ENCODE measurements around the gene B4GALT6.
A peak's percentile ranks its signal among the peaks of the same experiment; 100 is the strongest.

B4GALT6 gene

DNA sequence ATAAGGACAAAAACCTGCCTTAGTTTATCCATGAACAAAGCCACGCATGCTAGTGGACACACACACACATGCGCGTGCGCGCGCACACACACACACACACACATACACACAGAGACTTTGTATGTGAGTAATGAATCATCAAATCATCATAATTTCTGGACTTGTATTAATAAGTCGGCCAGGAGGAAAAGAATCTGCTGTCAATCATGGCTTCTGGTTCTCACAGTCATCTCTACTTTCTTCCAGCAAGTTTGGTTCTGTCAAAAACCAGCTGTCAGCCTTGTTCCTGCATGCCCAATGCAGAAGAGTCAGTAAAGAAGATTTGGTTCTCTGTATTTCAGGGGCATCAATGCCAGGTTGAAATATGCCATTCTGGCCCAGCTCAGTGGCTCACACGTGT lies 93.8 kb downstream of the B4GALT6 start:
- DNase-seq = no peak

DNA sequence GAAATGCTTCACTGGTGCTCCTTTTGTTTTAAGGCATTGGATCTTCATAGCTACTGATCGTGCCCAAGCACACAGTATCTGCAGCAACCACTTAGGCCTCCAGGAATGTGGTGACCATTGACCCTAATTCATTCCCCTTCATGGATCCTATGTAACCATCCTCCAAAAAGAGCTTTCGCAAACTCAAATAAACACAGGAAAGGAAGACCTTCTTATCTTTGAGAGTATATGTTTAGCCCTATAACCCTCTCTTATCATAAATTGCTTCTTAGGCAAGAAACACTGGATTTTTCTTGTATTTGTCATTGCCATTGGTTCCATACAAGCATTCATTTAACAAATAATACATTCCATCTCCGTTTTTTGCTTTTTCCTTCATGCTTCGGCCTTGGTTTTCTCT lies 96.9 kb downstream of the B4GALT6 start:
- no peak for DNase-seq

DNA sequence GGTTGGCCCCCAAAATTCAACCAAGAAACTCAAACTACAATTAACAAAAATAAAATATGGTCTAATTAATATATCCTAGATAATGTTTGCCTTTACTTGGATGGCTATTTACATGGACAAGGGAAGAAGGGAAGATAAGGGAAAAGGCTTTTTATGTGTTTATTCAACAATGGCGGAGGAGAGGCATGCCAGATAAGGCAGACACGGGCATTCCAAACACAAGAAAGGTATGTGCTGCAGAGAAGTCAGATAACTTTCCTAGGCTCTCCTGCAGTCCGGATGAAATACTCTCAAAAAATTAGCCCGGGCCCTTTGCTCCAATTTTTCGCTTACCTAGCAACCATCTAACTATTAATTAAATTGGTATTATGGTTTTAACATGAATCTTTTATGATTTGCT lies 97.8 kb downstream of the B4GALT6 start:
- no peak for DNase-seq

DNA sequence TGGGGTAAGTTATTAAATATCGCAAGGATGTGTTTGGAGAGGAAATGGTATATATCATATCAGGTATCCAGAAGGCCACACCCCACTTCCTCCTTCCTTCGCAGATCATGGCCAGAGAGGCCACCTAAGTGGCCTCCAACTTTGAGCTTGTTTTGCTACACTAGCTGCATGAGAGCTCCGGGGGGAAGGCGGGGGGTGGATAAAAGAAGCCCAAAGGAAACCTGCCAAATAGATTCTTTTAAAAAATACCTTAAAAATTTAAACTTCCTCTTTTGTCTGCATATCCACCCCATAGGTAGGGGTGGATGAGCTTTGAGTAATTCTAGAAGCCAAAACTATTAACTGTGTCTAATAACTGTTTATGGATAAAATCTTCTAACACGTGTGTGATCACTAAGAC lies 98.4 kb downstream of the B4GALT6 start:
- no peak for DNase-seq

DNA sequence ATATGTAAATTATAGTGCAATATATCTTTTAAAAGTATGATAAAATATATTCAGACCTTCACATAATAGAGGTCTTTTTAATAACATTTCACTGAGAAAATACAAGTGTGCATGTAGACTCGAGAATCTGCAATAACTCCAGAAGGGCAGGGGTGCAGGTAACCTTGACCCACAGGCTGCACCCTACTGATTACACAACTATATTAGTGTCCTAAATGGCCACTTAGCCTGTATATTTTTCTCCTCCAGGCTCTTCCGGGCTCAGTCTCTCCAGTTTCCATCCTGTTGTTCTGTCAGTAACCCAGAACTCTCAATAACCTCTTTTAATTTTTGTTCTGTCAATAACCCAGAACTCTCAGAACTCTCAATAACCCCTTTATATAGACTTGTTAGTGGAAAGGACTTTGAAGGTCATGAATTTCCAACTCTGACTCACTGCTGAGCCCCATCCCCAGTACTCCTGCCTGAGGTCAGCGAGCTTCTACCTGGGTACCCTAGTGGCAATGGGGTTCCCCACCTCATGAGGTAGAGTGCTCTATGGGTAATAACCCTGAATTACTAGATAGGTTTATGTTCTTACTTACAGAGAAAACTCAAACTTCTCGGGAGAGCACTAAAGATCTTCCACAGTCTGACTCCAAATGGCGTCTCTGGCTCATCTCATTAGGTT lies 101.1 kb downstream of the B4GALT6 start:
- DNase-seq = no peak

DNA sequence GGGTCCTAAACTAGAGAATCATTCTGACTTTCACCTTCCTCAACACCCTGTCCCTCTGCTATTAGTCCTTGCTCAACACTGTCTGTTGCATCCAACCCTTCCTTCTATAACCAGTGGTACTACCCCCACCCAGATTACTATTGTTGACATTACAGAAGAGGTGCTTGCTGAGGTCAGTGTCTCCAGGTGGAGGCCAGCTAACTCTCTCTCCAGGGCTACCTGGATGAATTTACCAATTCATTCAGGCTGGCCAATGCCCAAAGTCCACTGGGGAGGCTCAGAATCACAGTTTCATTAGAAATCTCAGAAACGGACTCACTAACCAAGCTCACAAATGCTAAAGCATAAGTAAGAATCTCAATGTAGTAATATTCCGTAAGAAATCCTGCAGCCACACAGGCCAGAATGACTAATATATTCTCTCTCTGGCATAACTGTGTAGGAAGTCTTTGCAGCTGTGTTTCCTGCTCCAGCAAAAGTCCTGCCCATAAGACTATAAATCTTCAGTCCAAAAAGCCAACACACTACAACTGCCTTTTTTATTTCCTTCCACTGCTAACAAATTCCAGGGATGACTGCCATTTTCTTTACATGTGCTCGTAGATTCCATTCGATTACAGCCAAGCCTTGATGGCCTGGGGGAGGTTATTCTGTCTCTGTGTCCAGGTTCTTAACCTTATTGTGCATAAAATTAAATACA lies 102.7 kb downstream of the B4GALT6 start:
- peak; percentile 50 for DNase-seq

DNA sequence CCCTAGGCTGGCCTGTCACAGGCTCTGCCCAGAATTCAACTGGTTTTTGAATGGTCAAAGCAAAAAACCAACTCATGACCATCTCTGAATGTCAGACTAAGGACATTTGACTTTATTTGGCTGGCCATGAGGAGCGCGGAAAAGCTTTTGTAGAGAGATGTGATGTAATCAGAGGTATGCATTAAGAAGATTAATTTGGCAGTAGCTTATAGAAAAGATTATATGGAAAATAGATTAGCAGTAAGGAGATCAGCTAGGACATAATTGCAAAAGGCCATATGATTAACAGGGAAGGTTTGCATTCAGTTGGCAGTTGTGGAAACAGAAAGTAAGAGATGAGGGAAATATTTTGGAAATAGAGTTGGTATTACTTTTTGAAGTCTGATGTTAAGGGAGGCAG lies 105.0 kb downstream of the B4GALT6 start:
- DNase-seq = no peak

DNA sequence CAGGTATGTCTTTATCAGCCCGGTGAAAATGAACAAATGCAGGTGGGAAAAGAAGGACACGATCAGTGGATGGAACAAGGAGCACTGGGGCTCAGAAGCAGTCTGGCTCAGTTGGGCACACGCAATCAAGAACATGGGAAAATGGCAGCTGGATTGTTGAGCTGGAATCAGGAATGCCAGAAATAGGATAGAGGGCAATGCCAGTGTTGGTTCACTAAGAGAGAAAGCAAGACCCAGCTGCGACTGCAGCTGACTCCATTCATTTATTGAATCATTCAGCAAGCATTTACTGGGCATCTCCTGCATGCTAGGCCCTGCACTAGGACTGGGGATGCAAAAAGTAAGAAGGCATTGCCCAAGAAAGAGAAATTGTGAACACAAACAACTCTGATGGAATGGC lies 106.3 kb downstream of the B4GALT6 start:
- DNase-seq = no peak

DNA sequence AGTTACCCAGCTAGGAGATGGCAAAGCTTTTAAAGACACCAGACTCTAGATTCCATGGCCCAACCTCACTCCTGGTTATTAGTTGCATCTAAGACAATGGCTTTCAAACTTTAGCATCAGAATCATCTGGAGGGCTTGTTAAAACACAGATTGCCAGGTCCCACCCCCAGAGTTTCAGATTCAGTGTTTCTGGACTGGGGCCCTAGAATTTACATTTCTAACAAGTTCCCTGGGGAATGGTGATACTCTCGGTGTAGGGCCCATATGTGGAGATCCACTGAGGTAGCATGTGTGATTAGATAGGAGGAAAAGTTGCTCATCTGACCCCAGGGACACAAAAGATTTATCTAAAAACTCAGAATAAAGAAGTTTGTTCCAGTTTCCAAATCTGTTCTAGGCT lies 107.2 kb downstream of the B4GALT6 start:
- DNase-seq = no peak

DNA sequence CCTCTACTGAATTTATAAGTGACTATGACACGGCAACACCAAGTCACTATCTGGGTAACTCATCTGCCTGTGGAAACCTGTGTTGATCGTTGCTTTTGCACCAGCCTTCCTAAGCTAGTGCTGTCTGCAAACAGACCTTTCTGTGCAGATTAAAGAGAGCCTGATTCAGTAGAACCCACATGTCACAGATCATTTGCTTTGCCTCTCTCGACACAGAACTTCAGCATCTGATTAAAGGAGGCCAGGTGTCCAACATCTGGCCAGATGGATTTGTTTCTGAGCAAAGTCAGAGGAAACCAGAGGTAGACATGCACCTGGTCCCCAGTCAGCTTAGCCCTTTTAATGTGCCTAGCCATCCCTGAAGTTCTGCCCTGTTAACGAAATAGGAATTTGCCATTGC lies 107.7 kb downstream of the B4GALT6 start:
- DNase-seq = peak; percentile 33

DNA sequence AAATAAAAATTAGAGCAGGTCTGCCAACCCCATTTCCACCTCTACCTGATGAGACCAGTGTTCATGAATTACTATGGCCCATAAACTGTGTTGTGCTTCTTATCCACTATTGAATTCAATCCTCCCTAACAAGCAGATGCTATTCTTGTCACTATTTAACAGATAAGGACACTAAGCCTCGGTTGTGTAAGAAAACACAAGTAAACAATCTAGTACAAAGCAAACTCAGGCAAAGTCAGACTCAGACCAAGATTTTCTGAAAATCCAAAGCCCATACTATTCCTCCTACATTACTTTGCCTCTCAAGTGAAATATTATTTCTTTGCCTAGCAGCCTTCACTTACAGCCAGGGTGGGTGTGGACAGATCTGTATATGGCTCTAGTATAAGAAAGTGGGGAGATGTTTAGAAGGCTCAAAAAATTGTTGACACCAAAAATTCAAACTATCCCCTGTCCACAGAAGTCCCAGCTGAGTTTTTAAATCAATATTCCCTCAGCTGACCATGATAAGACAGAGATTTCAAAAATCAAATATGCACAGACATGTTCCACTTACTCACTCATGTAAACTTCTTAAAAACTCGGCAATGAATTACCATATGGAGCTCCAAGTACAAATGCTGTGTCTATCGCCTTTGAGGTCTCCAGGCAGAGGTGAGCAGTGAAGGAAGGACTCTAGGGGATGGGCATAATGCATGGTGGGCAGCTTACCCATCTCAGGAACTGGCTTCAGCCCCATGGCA lies 108.7 kb downstream of the B4GALT6 start:
- DNase-seq = no peak

DNA sequence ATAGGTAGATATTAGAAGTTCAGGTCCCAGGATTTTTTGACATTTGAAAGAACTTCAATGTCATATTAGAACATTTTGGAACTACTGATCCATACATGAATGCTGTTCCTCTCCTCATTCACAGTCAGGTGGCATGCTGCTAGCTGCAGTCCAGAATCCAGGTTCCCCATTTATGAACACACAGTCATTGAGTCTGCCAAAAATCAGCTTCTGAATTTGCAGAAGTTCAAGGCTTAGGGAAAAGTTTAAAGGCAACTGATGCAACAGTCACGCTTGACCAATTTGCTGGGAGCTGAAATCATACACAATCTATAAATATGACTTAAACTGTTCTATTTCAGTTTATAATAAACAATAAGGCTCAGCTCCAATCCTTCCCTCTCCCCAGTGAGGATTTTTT lies 110.0 kb downstream of the B4GALT6 start:
- peak; percentile 66 for DNase-seq
